GM18858 (cell line): ENCODE measurements around the gene NHERF2.
"Not testable (repeated sequence)": the region's sequence is repeated elsewhere in the genome, so short reads cannot be mapped to it uniquely, and the experiment has no call there.

Experiments
- ATAC-seq: cut with Tn5 transposase; IDR thresholded peaks from one replicate; pipeline ENCODE4 v1.9.1; 2021; ENCODE audit not compliant: unreplicated experiment

NHERF2 gene

GRCh38 chr16:2005646-2006045, 21.1 kb upstream of the NHERF2 start:
- no peak for ATAC-seq

- no peak for ATAC-seq
Measured at GRCh38 chr16:2006317-2006716, 20.4 kb upstream of the NHERF2 start.

GRCh38 chr16:2007081-2007836, 19.4 kb upstream of the NHERF2 start:
- no peak for ATAC-seq

DNA sequence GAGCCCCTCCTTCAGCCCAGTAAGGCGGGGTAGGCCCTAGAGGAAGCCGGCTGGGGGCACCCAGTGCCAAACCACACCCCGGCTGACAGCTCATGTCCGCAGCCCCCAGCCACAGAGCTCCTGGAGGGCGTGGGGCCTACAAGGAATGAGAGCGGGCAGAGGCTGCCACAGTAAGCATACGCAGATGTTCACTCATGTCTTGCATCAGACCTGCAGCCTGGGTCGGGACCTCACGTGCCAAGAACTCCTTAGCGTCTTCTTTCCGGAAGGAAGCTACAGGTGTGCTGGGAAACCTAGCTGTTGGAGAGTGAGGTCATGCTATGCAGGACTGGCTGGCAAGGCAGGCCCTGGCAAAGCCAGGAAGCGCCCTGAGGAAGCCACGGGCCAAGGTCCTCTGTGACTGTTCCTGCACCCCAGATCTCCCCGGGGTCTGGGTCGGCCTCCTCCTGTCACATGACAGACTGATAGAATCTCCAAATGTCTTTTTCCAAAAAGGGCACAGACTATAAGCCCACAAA, 18.6 kb upstream of the NHERF2 start:
- no peak for ATAC-seq

DNA sequence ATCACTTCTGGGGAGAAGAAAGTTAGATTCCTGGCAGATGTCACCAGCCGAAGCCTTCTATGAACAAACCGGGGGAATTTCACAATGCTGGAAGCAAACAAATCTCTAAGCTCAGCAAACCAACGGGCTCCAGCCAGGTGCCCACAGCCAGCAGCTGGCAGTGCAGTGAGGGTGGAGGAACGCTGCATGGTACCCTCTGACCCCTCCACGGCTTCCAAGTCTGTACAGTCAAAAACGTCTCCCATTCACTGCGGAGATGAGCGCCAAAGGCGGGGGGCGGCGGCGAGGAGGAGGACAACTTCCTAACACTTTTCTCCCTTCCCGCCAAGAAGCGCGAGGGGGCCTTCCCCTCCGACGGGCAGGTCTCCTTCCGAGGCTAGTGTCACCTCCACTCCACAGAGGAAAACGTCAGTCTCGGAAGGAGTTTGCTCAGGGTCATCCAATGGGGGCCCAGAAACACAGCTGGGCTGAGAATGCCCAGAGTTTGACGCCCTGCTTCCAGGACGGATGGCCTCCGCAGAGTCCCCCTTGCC, 18.0 kb upstream of the NHERF2 start:
- no peak for ATAC-seq

DNA sequence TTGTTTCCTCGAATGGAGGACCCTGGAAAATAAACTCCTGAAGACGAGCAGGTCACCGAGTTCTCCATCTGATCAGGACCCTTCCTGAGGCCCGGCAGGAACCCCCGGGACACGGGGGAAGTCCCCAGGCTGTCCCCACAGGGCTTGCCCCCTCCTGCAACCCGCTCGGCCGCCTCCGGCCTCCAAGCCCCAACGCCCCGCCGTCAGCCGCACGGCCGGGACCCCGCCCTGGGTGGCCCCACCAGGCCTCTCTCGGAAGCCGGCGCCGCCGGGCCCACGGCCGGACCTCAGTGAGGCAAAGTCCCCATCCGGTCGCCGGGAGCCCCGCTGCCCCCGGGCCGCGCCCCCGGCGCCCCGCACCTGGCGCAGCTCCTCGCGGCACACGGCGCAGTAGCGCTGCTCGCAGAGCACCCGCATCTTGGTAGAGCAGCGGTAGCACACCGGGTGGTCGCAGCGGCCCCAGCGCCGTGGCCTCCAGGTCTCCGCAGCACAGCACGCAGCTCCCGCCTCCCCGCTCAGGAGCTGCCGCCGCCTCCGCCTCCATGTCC, 17.5 kb upstream of the NHERF2 start:
- peak; percentile 28 for ATAC-seq

DNA sequence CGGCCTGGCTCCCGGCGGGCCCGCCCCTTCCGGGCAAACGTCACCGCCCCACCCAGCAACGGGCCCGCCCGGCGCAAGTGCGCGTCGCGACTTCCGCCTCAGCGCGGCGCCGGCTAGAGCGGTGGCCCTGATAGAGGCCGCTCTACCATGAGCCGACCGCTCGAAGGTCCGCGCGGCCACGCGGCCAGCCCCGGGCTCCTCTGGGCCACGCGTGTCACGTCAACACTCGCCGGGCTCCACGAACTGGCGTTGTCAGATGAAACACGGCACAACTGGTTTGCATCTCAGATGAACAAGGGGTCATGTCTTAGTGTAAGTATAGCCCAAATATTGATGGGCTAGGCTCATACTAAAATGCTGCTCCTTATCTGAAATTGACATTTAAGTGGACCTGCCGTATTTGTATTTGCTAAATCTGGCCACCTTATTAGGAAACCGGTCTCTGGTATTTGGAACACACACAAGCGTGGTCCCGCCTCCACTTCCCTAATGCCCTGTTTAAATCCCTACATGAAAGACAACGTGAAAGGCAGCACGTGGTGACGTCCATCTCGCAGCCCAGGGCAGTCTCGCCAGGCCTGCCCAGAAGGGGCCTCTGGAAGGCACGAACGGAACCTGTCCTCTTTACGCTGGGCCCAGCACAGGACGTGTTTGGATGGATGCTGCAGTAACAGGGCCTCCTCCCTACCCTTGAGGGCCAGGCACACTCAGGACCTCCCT, 16.8 kb upstream of the NHERF2 start, which contains the start of gene ZNF598:
Gene ZNF598, minus strand, starts transcription at position 31 of the 720 bp plus-strand sequence.
- ATAC-seq, result peak; percentile 44

GRCh38 chr16:2011726-2012125, 15.0 kb upstream of the NHERF2 start:
- not testable (repeated sequence) for ATAC-seq

GRCh38 chr16:2013527-2013926, 13.2 kb upstream of the NHERF2 start:
- no peak for ATAC-seq

GRCh38 chr16:2015117-2015946, 11.4 kb upstream of the NHERF2 start:
- ATAC-seq, result no peak

DNA sequence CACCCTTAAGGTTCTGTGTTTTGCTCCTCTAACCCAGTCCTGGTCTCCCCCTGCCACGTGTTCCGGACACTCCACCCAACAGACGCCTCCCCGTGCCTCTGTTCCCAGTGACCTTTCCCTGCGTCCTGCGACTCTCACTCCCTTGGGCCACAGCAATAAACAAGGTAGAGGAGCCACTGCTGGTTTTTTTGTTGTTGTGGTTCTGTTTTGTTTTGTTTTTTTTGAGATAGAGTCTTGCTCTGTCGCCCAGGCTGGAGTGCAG, 10.8 kb upstream of the NHERF2 start:
- ATAC-seq, result no peak

GRCh38 chr16:2016407-2016922, 10.2 kb upstream of the NHERF2 start:
- ATAC-seq, result no peak

DNA sequence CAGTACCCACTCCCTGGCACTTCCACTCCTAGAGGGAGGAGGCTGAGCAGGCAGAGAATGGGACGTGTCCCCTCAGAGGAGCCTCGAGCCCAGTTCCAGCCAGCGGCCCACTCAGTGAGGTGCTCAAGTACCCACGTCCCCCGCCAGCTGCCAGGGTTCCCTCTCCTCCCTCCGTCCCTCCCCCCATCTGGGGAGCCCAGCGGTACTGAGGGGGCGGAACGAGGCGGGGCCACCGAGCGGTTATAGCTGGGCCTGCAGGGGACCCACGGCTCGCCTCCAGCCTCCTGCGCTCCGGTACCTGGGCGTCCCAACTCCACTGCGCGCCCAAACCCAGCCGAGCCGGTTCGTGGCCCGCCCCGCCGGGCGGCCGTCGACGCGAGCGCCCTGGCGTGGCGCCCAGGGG, 7.2 kb upstream of the NHERF2 start, which contains the start of gene NPW:
Gene NPW, plus strand, starts transcription at position 268 of the 403 bp plus-strand sequence.
- ATAC-seq, result no peak

DNA sequence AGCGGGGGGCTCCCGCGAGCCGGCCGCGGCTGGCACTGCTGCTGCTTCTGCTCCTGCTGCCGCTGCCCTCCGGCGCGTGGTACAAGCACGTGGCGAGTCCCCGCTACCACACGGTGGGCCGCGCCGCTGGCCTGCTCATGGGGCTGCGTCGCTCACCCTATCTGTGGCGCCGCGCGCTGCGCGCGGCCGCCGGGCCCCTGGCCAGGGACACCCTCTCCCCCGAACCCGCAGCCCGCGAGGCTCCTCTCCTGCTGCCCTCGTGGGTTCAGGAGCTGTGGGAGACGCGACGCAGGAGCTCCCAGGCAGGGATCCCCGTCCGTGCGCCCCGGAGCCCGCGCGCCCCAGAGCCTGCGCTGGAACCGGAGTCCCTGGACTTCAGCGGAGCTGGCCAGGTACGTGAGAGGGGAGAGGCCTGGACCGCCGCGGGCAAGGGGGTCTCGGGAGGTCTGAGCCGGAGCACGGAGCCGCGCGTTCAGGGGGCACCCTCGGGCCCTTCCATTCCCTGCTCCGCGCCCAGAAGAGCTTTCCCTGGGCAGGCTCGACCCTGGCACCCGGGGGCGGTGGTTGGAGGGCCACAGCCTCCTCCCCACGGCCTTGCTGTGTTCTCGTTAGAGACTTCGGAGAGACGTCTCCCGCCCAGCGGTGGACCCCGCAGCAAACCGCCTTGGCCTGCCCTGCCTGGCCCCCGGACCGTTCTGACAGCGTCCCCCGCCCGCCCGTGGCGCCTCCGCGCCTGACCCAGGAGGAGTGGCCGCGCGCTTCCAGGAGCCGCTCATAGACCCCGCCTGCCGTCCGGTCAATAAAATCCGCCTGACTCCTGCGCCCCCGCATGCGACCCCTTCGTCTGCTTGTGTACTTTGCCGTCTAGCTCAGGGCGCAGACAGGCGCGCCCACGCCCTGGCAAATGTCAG, 6.5 kb upstream of the NHERF2 start:
- ATAC-seq, result no peak

DNA sequence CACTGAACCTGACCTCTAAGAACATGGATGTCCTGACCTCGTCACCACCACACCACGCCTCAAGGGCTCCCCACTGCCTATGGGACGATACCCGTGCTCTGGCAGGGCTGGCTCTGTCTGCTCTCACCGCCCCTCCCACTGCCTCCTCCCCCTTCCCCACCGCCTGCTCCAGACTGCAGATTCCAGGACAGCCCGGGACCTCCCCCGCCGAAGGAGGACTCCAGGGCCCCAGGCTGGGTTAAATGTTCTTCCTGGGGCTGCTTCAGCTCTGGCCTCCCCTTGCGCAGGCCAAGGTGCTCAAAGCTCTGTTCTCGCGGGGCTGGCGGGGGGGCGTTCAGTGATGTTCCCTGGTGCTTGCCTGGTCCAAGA, 4.0 kb upstream of the NHERF2 start:
- no peak for ATAC-seq

DNA sequence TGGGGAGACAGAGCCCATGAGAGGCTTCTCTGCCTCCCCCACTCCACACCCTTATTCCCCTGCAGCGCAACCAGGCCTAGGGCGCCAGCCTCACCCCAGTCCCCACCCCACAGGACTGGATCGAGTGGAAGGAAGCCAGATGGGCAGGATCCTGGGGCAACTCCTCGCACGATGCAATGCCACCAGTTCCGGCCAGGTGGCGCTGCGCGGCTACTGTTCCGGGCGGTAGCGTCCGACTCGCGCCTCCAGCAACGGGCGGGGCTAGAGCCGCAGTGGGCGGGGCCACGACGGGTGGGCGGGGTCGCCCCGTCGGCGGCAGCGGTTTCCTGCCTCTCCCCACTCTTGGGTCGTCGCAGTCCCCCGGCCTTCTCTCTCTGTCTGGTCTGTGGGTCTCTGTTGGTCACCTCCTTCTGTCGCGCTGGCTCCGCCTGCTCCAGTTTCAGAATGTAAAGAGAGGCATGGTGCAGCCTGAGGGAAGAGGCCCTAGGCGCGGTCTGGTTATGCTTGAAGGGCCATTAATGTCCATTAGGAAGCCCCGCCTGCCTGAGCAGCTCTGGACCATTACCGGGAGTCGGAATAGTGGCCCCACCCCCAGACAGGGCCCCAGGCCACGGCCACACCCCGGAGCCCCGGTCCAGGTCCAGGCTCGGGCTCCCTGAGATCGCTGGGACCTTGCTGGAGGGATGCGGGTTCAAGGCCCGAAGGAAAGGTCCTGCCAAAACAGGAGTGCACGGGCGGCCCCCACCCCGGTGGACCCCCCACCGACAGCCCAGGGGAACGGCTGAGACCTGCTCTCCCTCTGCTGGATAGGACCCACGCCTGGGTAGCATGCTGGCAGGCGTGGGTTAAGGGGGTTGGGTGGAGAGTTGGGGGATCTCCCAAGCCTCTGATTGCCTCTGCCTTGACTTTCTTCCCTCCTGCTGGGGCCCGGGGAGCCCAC, 3.3 kb upstream of the NHERF2 start:
- peak; percentile 58 for ATAC-seq

- ATAC-seq, result no peak
Measured at GRCh38 chr16:2024032-2024420, 2.7 kb upstream of the NHERF2 start.

- ATAC-seq, result no peak
Measured at GRCh38 chr16:2025251-2025650, 1.5 kb upstream of the NHERF2 start.
